Skeletal muscle satellite cell (primary cell): Measurements from ENCODE around the gene FANCI.

ENCODE experiments used
- H3K27me3 ChIP-seq: 2 replicates; pipeline ENCODE4 v1.7.0; 2013; ENCODE audit warnings: low read length; ENCODE audit not compliant: control insufficient read depth, insufficient read depth
- H3K36me3 ChIP-seq: 2 replicates; pipeline ENCODE4 v1.7.0; 2013; ENCODE audit warnings: mild to moderate bottlenecking, control low read depth, low read length; ENCODE audit not compliant: insufficient read depth
- H3K4me1 ChIP-seq: 2 replicates; pipeline ENCODE4 v1.7.0; 2013; ENCODE audit warnings: low read length; ENCODE audit not compliant: control insufficient read depth, insufficient read depth
- H3K4me2 ChIP-seq: 2 replicates; pipeline ENCODE4 v1.7.0; 2013; ENCODE audit warnings: mild to moderate bottlenecking, low read length
- H3K4me3 ChIP-seq: 2 replicates; pipeline ENCODE4 v1.7.0; 2013; ENCODE audit warnings: low read length
- H3K9ac ChIP-seq: 2 replicates; pipeline ENCODE4 v1.7.0; 2013; ENCODE audit warnings: mild to moderate bottlenecking, low read depth, low read length, moderate library complexity
- H3K9me3 ChIP-seq: replicated peaks from 2 replicates; pipeline ENCODE4 v1.7.0; 2013; ENCODE audit warnings: mild to moderate bottlenecking, control low read depth, low read length

Gene FANCI

DNA sequence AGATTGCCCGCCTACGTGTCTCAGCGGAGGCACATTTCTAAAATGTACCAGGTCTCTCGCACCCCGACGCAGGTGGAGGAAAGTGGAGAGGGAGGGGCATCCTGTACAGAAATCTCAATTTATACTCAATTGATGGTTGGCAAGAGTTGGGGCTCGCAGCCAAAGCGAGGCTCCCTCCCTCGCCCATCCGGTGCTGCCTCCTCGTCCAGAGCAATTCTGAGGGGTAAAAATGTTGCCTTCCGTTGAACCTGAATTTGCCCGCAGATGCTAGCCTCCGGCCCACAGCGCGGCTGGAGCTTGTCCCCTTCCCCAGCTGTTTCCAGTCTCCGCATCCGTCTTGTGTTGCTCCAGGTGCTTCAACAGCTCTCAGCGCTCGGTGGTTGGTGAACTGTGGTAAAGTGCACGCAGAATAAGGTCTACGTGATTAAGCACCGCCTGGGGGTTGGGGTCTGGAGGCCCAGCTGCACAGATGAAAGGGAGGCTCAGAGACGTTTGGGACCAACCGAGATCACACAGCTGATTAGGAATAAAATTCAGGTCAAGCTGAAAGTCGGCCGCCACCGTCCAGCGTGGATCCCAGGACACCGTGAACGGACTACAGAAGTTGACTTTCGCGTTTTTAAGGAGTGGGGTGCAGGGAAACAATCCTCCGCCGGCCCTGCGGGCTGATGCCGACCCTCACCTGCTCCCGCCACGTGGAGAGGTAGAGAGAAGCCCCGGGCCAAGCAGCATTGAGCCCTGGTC, 91.7 kb downstream of the FANCI start:
- Histone ChIP-seq H3K4me1 (peaks cover 39% of the 10 kb centered on the region), H3K36me3 (peaks cover 30% of the 10 kb centered on the region), H3K4me3 (peak overlapping the region; percentile 63), H3K27me3 (peaks cover 20% of the 10 kb centered on the region), H3K9me3 (no peaks in the 10 kb centered on the region), H3K4me2 (peak overlapping the region; percentile 81), H3K9ac (no peak overlapping the region)

DNA sequence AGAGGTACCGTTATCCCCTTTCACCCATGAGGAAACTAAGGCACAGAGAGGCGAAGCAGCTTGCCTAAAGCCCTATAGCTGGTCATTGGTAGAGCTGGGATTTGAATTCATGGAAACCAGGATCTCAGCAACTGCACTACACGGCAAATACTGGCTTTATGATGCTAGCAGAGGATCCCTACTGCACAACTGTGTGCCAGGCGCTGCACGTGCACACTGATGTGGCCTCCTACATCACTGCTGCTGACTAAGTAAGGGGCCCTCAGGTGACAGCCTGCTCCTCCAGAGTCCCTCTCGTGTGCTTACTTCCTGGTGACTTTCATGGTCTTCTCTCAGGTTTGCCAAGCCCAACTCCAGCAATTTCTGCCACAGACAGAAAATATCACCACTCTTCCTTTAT, 94.3 kb downstream of the FANCI start:
- Histone ChIP-seq H3K4me1 (peaks cover 14% of the 10 kb centered on the region), H3K27me3 (peaks cover 39% of the 10 kb centered on the region), H3K9me3 (no peaks in the 10 kb centered on the region), H3K36me3 (peaks cover 6% of the 10 kb centered on the region), H3K9ac (no peak overlapping the region), H3K4me3 (no peak overlapping the region), H3K4me2 (no peak overlapping the region)

DNA sequence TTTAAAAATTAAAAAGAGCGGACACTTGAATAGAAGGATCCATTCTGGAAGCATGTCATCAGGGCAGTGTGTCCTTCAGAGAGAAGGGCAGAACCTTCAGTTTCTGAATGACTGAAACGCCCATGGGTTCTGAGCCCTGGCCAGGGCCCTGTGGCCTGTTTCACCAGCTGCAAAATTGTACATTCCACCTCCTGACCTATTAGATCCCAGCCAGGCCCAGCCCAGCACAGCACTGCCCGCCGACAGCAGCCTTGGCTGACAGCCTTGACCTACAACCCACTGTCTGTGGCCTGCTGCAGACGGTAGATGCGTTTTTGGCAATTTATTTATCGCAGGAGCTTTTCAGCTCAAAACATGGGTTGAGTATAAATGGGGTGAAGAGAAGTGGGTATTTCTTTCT, 96.8 kb downstream of the FANCI start:
- Histone ChIP-seq H3K27me3 (peaks cover 52% of the 10 kb centered on the region), H3K36me3 (no peaks in the 10 kb centered on the region), H3K4me2 (no peak overlapping the region), H3K4me3 (no peak overlapping the region), H3K9me3 (no peaks in the 10 kb centered on the region), H3K4me1 (peaks cover 4% of the 10 kb centered on the region), H3K9ac (no peak overlapping the region)

DNA sequence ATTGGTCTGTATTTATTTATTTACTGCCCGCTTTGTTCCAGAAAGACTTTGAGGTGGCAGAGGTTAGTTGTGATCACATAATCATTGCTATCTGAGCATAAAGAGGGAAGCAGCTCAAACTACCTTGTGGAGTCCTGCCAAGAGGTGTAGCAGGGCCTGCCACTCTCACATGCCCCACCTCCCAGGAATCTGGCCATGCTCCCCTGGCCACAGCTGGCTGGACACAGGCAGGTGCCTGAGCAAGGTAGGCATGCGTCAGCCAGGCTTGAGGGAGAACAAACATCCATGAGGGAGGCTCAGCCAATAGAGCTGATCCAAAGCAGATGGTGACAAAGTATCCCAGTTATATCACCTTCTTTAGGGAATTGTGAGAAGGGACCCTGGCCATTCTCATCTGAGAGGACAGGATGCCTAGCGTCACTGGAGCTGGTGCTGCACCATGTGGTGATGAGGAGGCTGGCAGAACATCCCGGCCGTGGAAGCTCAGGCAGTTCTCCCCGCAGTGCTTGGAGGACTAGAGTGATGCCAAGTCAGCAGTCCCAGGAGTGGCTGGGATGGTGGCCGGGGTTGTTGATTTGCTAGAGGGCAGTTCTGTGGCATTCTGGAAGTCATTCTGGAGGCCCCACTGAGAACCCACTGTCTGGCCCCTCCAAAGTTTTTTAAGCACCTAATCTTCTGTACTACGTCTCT, 97.7 kb downstream of the FANCI start:
- Histone ChIP-seq H3K4me2 (no peak overlapping the region), H3K27me3 (peaks cover 59% of the 10 kb centered on the region), H3K4me3 (no peak overlapping the region), H3K36me3 (no peaks in the 10 kb centered on the region), H3K4me1 (no peaks in the 10 kb centered on the region), H3K9me3 (no peaks in the 10 kb centered on the region), H3K9ac (no peak overlapping the region)

DNA sequence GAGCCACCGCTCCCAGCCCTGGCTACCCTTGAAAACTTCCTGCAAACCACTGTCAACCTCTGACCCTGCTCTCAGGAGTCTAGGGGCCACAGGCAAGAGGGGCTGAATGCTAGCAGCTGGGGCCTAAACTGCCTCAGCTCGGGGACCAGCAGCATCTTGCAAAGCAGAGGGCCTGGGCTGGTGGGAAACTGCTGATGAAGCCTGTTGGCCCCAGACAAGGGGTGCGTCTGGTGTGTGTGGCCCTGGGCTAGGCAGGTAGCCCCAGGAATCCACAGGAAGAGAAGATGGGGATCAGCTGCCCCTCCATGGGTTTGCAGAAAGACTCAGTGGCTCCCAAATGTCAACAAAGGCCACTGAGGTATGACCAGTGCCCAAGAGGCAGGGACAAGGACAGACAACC, 99.1 kb downstream of the FANCI start:
- no peak overlapping the region for H3K4me2 ChIP-seq
- no peak overlapping the region for H3K4me3 ChIP-seq
- no peaks in the 10 kb centered on the region for H3K4me1 ChIP-seq
- H3K9ac ChIP-seq = no peak overlapping the region
- H3K36me3 ChIP-seq = no peaks in the 10 kb centered on the region
- H3K27me3 ChIP-seq = peaks cover 71% of the 10 kb centered on the region
- no peaks in the 10 kb centered on the region for H3K9me3 ChIP-seq

DNA sequence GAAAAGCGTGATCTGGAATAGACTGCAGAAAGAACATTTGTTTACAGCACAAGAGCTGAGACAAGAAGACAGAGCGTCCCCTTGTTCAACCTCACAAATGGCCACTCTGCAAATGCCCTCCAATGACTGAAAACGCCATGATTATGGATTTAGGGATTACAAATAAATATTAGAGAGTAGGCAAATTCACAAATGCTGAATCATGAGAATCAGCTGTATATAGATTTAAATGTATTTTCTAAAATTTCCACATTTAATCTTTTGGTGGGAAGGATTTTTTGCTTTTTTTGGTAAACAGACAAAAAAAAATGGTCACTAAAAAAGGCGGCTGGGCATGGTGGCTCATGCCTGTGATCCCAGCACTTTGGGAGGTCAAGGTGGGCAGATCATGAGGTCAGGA, 101.5 kb downstream of the FANCI start:
- Histone ChIP-seq H3K9ac (no peak overlapping the region), H3K36me3 (no peaks in the 10 kb centered on the region), H3K4me3 (no peak overlapping the region), H3K27me3 (peaks cover 71% of the 10 kb centered on the region), H3K4me1 (no peaks in the 10 kb centered on the region), H3K4me2 (no peak overlapping the region), H3K9me3 (no peaks in the 10 kb centered on the region)

DNA sequence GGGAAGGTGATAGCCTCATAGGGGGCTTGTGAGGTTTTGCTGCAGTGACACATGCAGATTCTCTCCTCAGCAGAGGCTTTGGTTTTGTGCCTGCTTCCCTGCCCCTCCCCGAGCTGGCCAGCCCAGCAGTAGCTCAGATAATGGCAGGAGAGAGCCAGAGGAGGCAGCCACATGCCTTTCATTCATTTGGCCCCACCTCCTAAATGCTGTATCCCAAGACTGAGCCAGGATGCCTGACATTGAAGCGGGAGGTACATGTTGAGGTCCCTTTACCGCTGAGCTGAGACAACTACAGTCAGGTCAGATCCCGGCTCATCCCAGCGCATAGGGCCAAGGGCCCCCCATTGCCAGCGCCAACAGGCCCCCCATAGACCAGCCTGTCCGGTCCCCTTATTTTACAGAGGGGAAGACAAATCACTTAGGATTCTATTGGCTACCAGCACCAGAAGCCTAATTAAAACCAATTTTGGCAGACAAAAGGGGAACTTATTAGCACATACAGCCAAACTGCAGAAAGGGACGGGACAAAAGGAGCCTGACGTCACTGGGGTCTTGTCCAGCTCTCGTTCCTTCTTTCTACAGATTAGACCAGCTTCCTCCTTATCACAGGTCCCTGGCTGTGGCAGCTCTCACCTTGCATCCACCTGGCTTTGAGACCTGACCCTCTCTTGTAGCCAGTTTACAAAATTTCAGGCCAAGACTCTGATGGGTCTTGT, 102.9 kb downstream of the FANCI start:
- no peaks in the 10 kb centered on the region for H3K4me1 ChIP-seq
- H3K9me3 ChIP-seq = no peaks in the 10 kb centered on the region
- H3K4me2 ChIP-seq = no peak overlapping the region
- no peak overlapping the region for H3K4me3 ChIP-seq
- H3K36me3 ChIP-seq = no peaks in the 10 kb centered on the region
- no peak overlapping the region for H3K9ac ChIP-seq
- peaks cover 62% of the 10 kb centered on the region for H3K27me3 ChIP-seq

DNA sequence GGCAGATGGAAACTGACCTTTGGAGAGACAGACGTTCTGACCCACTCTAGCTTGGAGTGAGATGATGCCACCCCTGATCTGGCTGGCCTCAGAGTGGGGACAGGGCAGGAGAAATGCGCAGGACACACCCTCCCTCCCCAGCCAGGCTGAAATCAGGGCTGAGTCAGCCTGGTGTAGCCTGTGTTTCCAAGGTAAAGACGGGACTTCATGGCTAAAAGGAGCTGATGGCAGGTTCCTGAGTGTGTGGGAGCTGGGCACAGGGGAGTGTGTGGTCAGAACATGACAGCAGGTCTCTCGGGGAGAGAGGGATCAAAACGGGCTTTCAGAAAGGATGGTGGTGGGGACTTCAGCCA, 105.4 kb downstream of the FANCI start:
- Histone ChIP-seq H3K4me2 (no peak overlapping the region), H3K36me3 (no peaks in the 10 kb centered on the region), H3K4me3 (no peak overlapping the region), H3K4me1 (no peaks in the 10 kb centered on the region), H3K27me3 (peaks cover 72% of the 10 kb centered on the region), H3K9me3 (no peaks in the 10 kb centered on the region), H3K9ac (no peak overlapping the region)

DNA sequence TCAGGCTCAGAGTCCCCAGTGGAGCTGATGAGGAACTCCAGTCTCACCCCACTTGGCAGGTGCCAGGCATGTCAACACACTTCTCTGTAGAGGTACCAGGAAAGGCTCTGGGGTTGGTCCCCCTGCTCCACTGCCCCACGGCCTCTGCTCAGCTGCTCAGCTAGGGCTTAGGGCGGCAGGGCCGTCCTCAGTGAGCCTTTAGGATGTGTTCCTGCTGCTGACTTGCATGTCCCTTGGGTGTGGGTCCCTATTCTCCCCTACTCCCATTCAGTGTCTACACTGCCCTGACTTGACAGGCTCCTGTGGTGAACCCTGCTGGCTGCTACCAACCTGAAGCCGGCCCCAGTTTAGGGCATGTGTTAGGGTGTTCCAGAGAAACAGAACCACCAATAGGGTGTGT, 108.7 kb downstream of the FANCI start:
- no peaks in the 10 kb centered on the region for H3K9me3 ChIP-seq
- H3K9ac ChIP-seq = no peak overlapping the region
- H3K4me1 ChIP-seq = no peaks in the 10 kb centered on the region
- H3K27me3 ChIP-seq = peaks cover 77% of the 10 kb centered on the region
- no peak overlapping the region for H3K4me2 ChIP-seq
- H3K36me3 ChIP-seq = no peaks in the 10 kb centered on the region
- no peak overlapping the region for H3K4me3 ChIP-seq

DNA sequence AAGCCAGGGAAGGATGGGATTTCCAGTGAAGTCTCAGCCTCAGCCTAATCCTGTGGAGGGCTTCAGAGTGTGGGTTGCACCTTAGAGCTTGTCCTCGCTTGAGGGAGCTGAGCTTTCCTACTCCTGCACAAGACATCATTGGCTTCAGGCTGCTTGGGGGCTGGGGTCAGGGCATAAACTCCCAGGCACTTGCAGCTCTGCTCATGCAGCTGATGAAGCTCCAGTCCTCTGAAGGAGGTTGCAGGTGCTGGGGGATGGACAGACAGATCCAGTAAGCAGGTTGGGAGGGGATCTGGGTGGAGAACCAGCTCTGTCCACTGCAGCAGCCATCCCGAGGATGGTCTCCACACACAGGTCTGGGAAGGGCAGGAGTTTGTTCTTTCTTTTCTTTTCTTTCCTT, 110.2 kb downstream of the FANCI start:
- Histone ChIP-seq H3K36me3 (no peaks in the 10 kb centered on the region), H3K4me2 (no peak overlapping the region), H3K27me3 (peaks cover 77% of the 10 kb centered on the region), H3K4me3 (no peak overlapping the region), H3K4me1 (no peaks in the 10 kb centered on the region), H3K9me3 (no peaks in the 10 kb centered on the region), H3K9ac (no peak overlapping the region)

DNA sequence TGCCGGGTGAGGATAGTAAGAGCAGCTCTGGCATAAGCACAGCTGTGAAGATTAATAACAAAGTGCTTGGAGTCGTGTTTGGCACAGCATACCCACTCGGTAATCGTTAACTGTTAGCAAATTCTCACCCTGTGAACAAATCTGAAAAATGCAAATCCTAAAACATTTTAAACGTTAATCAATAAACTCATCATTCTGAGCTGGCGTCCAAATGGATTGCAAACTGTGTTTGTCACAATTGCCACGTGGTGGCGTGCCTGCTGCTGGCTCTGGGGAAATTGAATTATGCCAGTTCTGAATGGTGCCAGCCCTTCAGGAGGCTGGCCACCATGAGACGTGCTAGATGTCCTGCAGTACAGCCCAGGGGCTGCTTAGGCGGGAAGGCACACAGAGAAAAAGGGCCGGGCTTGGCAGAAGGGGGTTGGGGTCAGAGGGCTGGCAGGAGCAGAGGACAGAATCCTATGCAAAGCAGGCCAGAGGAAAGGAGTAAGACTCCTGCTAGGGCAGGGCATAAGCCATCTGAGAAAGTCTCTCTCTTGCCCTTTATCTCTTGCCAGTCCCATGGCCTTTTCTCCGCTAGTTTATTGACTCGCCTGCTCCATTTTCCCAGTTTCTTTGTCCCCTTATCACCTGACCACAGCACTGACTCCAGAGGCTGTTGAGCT, 113.0 kb downstream of the FANCI start:
- Histone ChIP-seq H3K4me3 (no peak overlapping the region), H3K4me2 (no peak overlapping the region), H3K9me3 (no peaks in the 10 kb centered on the region), H3K36me3 (no peaks in the 10 kb centered on the region), H3K9ac (no peak overlapping the region), H3K4me1 (peaks cover 4% of the 10 kb centered on the region), H3K27me3 (peaks cover 87% of the 10 kb centered on the region)
